Upper lobe of right lung (tissue), 1 donor: Measurements from ENCODE around the gene PCF11. TPM values are rescaled to one million over a fixed set of nuclear protein-coding genes. Genes with fewer than 3 reads are reported as not detected.
"Not testable (repeated sequence)": the region's sequence is repeated elsewhere in the genome, so short reads cannot be mapped to it uniquely, and the experiment has no call there.

Experiments used
- ATAC-seq: fragments of 200-7000 bp; cut with Tn5 transposase; one replicate; pipeline ENCODE4 v1.9.1; 2020; ENCODE audit warnings: mild to moderate bottlenecking, moderate library complexity
- DNase-seq: peaks from one replicate; pipeline ENCODE4 v3.0.0-alpha.2; 2020
- H3K27ac ChIP-seq: fragments of 200-600 bp; one replicate; pipeline ENCODE4 v1.8.0; 2022
- H3K27me3 ChIP-seq: fragments of 200-600 bp; one replicate; pipeline ENCODE4 v1.8.0; 2022; ENCODE audit warnings: mild to moderate bottlenecking
- H3K36me3 ChIP-seq: fragments of 200-600 bp; one replicate; pipeline ENCODE4 v1.8.0; 2022
- H3K4me1 ChIP-seq: fragments of 200-600 bp; one replicate; pipeline ENCODE4 v1.8.0; 2022
- H3K4me3 ChIP-seq: fragments of 200-600 bp; one replicate; pipeline ENCODE4 v1.8.0; 2022; ENCODE audit warnings: mild to moderate bottlenecking
- H3K9me3 ChIP-seq: fragments of 200-600 bp; one replicate; pipeline ENCODE4 v1.8.0; 2022
- CTCF ChIP-seq: fragments of 200-600 bp; IDR thresholded peaks from one replicate; pipeline ENCODE4 v1.8.0; 2022; ENCODE audit warnings: antibody characterized with exemption
- intact Hi-C: fragments of 100-400 bp; cut with DNase I; formaldehyde crosslinking; loops from one replicate; pipeline ENCODE4 v1.11.0; 2022
- total RNA-seq: library from RNA; stranded (reverse); fragmentation: NEBNext Ultra II Directional; extraction: Animal tissue kit (Norgen Biotek cat#: 25700); gene quantifications from one replicate; pipeline ENCODE4 v1.2.1, GENCODE V29; 2021
- donor health status: DM: no; HTN: yes; CAD: no; lungs with severe emphysema.

PCF11 gene
- total RNA-seq, 1 donor from 2014 or later = 54.5 TPM

- H3K4me1 ChIP-seq = no peaks in the 10 kb centered on the region
- no peak overlapping the region for H3K4me3 ChIP-seq
- no peak for ATAC-seq
- H3K9me3 ChIP-seq = no peaks in the 10 kb centered on the region
- no peak overlapping the region for H3K27ac ChIP-seq
- H3K27me3 ChIP-seq = no peaks in the 10 kb centered on the region
- no peaks in the 10 kb centered on the region for H3K36me3 ChIP-seq
- no peak for TF ChIP-seq CTCF
- intact Hi-C loops = no loop called here
- DNase-seq = no peak
Measured at GRCh38 chr11:83124636-83125424, 32.1 kb upstream of the PCF11 start.

- H3K9me3 ChIP-seq = no peaks in the 10 kb centered on the region
- H3K4me3 ChIP-seq = no peak overlapping the region
- DNase-seq (no peak), ATAC-seq (no peak)
- no peak for TF ChIP-seq CTCF
- intact Hi-C loops = no loop called here
- no peak overlapping the region for H3K27ac ChIP-seq
- H3K36me3 ChIP-seq = no peaks in the 10 kb centered on the region
- H3K4me1 ChIP-seq = no peaks in the 10 kb centered on the region
- H3K27me3 ChIP-seq = no peaks in the 10 kb centered on the region
Measured at GRCh38 chr11:83125577-83125976, 31.4 kb upstream of the PCF11 start.

- ATAC-seq = no peak
- no peak for TF ChIP-seq CTCF
- H3K27ac ChIP-seq = no peak overlapping the region
- intact Hi-C loops = no loop called here
- H3K4me3 ChIP-seq = no peak overlapping the region
- H3K4me1 ChIP-seq = no peaks in the 10 kb centered on the region
- no peak for DNase-seq
- H3K36me3 ChIP-seq = no peaks in the 10 kb centered on the region
- no peaks in the 10 kb centered on the region for H3K27me3 ChIP-seq
- no peaks in the 10 kb centered on the region for H3K9me3 ChIP-seq
Measured at GRCh38 chr11:83127310-83127637, 29.7 kb upstream of the PCF11 start.

- Histone ChIP-seq H3K27ac (no peak overlapping the region), H3K36me3 (no peaks in the 10 kb centered on the region), H3K27me3 (no peaks in the 10 kb centered on the region), H3K9me3 (no peaks in the 10 kb centered on the region), H3K4me1 (no peaks in the 10 kb centered on the region), H3K4me3 (no peak overlapping the region)
- no peak for ATAC-seq
- no peak for DNase-seq
- TF ChIP-seq CTCF = no peak
- intact Hi-C loops = no loop called here
Measured at GRCh38 chr11:83132191-83132590, 24.7 kb upstream of the PCF11 start.

GRCh38 chr11:83133266-83133665 is 23.7 kb upstream of the PCF11 start:
- not testable (repeated sequence) for H3K9me3 ChIP-seq, ATAC-seq

GRCh38 chr11:83139310-83139709 is 17.6 kb upstream of the PCF11 start:
- ATAC-seq = no peak
- Histone ChIP-seq H3K27ac (no peak overlapping the region), H3K27me3 (no peaks in the 10 kb centered on the region), H3K36me3 (no peaks in the 10 kb centered on the region), H3K4me1 (no peaks in the 10 kb centered on the region), H3K9me3 (no peaks in the 10 kb centered on the region), H3K4me3 (no peak overlapping the region)
- DNase-seq = no peak
- no peak for TF ChIP-seq CTCF
- intact Hi-C loops = no loop called here

More at GRCh38 chr11:83133266-83133665, 23.7 kb upstream of the PCF11 start:
- DNase-seq, H3K4me3 ChIP-seq, H3K36me3 ChIP-seq, intact Hi-C loops, H3K27ac ChIP-seq, H3K27me3 ChIP-seq, H3K4me1 ChIP-seq: not testable (repeated sequence)
